Chondrocyte (in vitro differentiated cells): Measurements from ENCODE around the gene KCNQ2. TPM values are rescaled to one million over a fixed set of nuclear protein-coding genes. Genes with fewer than 3 reads are reported as not detected.
A peak's percentile ranks its signal among the peaks of the same experiment; 100 is the strongest.

Experiments
- DNase-seq: peaks from one replicate; pipeline ENCODE4 v3.0.0; 2021; ENCODE audit warnings: mixed read lengths, low spot score
- H3K27ac Mint-ChIP-seq: one replicate; pipeline ENCODE4 v1.8.0; 2021; ENCODE audit warnings: mild to moderate bottlenecking, moderate library complexity, mixed read lengths; ENCODE audit not compliant: unreplicated experiment
- H3K27me3 Mint-ChIP-seq: 2 replicates; pipeline ENCODE4 v1.8.0; 2021; ENCODE audit warnings: low read depth, mixed read lengths
- H3K36me3 Mint-ChIP-seq: 2 replicates; pipeline ENCODE4 v1.8.0; 2021; ENCODE audit warnings: low read depth, mixed read lengths
- H3K4me1 Mint-ChIP-seq: 2 replicates; pipeline ENCODE4 v1.8.0; 2021; ENCODE audit warnings: low read depth, mild to moderate bottlenecking, mixed read lengths
- H3K4me3 Mint-ChIP-seq: one replicate; pipeline ENCODE4 v1.8.0; 2021; ENCODE audit warnings: mild to moderate bottlenecking, moderate library complexity, mixed read lengths; ENCODE audit not compliant: unreplicated experiment
- H3K9me3 Mint-ChIP-seq: 2 replicates; pipeline ENCODE4 v1.8.0; 2021; ENCODE audit warnings: low read depth, mixed read lengths
- long read RNA-seq: library from polyadenylated mRNA; stranded (forward); transcript quantifications from one replicate; pipeline ENCODE4 v2.0.0, GENCODE V29; 2021
- total RNA-seq: library from RNA; stranded (reverse); gene quantifications from 3 replicates; pipeline ENCODE4 v1.2.1, GENCODE V29; 2021
- TF ChIP-seq, protein P1 (sequence below): fragments of 200-600 bp; sonication (generic); IDR thresholded peaks from 2 replicates; pipeline ENCODE4 v1.5.0; 2021; ENCODE audit warnings: antibody characterized with exemption, mild to moderate bottlenecking, moderate library complexity

The KCNQ2 gene
- not detected in 3 replicates for total RNA-seq
- long read RNA-seq = 0 reads

DNA sequence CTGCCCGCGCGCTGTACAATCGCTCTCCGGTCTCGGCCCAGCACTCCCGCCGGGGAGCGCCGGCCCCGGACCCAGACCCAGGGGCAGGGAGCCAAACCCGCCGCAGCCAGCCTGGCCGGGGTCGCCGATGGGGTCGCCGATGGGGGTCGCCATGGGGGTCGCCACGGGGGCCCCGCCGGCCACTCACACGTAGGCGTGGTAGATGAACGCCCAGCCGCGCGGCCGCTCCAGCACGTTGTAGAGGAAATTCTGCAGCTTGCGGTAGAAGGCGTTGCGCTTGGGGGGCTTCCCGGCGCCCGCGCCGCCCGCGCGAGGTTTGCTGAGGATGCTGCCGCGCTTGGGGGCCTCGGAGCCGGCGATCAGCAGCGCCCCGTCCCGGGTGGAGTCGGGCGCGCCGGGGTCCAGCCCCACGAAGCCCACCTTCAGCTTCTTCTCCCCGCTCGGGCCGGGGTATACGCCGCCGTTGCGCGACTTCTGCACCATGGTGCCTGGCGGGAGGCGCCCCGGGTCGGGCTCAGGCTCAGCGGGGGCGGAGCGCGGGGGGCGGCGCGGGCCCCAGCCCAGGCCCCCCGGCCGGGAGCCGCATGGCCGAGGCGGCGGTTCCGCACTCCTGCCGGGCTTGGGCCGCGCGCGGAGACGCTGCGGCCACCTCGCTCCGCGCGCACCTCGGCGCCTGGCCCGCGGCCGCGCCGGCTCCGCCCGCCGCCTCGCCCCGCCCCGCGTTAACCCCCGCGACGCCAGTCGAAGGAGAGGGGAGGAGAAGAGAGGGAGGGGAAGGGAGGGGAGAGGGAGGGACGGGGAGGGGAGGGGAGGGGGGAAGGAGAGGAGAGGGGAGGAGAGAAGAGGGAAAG lies at the start of gene KCNQ2:
Gene KCNQ2, minus strand, starts transcription at position 675 of the 851 bp plus-strand sequence. Its CDS starts 192 bp downstream, at position 483.
- TF ChIP-seq, protein P1, sequence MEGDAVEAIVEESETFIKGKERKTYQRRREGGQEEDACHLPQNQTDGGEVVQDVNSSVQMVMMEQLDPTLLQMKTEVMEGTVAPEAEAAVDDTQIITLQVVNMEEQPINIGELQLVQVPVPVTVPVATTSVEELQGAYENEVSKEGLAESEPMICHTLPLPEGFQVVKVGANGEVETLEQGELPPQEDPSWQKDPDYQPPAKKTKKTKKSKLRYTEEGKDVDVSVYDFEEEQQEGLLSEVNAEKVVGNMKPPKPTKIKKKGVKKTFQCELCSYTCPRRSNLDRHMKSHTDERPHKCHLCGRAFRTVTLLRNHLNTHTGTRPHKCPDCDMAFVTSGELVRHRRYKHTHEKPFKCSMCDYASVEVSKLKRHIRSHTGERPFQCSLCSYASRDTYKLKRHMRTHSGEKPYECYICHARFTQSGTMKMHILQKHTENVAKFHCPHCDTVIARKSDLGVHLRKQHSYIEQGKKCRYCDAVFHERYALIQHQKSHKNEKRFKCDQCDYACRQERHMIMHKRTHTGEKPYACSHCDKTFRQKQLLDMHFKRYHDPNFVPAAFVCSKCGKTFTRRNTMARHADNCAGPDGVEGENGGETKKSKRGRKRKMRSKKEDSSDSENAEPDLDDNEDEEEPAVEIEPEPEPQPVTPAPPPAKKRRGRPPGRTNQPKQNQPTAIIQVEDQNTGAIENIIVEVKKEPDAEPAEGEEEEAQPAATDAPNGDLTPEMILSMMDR = no peak
- DNase-seq = no peak
- H3K4me3 Mint-ChIP-seq = no peak within 1 kb of the TSS
- no peak within 1 kb of the TSS for H3K27ac Mint-ChIP-seq
- no peaks in the 10 kb centered on the region for H3K36me3 Mint-ChIP-seq
- H3K4me1 Mint-ChIP-seq = no peaks in the 10 kb centered on the region
- H3K27me3 Mint-ChIP-seq = peaks cover 35% of the 10 kb centered on the region
- no peaks in the 10 kb centered on the region for H3K9me3 Mint-ChIP-seq

DNA sequence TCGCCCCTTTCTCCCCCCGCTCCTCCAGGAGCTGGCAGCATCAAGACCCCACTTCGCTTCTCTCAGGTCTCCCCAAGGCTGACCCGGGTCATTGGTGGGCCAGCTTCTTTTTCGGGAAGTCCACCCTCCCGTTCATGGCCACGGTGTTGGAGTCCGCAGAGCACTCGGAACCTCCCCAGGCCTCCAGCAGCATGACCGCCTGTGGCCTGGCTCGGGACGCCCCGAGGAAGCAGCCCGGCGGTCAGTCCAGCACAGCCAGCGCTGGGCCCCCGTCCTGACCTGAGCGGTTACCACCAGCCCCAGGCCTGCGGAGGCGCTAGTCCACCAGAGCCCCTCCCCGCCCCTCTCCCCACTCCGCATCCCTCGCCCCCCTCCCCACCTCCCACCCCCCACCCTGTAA lies 49.1 kb upstream of the KCNQ2 start:
- Mint-ChIP-seq H3K4me3 (peak overlapping the region; percentile 90), H3K27me3 (no peaks in the 10 kb centered on the region), H3K4me1 (peaks cover 21% of the 10 kb centered on the region), H3K36me3 (peaks cover 7% of the 10 kb centered on the region), H3K27ac (peak overlapping the region; percentile 54), H3K9me3 (no peaks in the 10 kb centered on the region)
- TF ChIP-seq, protein P1 = no peak
- DNase-seq = no peak

DNA sequence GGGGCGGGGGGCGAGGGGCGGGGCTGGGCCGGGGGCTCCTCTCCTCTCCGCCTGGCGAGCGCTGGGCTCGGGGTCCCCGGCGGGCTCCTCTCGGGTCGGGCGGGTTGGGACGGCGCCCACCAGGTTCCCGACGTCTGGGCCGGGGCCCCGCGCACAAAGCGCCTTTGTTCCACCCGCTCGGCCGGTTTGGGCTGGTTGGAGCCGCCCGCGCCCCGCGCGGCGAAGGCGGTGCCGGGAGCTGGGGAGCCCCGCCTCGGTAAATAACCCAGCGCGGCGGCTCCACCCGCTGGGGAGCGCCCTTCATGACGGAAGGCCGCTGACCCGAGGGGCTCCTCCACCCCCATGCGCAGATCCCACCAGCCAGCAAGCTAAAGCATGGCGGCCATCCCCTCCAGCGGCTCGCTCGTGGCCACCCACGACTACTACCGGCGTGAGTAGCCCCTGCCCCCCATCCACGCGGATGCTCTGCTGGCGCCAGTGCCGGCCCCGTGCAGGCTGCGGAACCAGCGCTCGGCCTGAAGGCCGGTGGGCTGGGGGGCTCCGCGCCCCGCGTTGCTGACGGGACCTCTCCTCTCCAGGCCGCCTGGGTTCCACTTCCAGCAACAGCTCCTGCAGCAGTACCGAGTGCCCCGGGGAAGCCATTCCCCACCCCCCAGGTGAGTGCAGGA lies 48.6 kb upstream of the KCNQ2 start:
- Mint-ChIP-seq H3K9me3 (no peaks in the 10 kb centered on the region), H3K27ac (peak overlapping the region; percentile 54), H3K4me3 (peak overlapping the region; percentile 90), H3K4me1 (peaks cover 21% of the 10 kb centered on the region), H3K36me3 (peaks cover 7% of the 10 kb centered on the region), H3K27me3 (no peaks in the 10 kb centered on the region)
- DNase-seq = no peak
- TF ChIP-seq, protein P1 = peak; percentile 18

DNA sequence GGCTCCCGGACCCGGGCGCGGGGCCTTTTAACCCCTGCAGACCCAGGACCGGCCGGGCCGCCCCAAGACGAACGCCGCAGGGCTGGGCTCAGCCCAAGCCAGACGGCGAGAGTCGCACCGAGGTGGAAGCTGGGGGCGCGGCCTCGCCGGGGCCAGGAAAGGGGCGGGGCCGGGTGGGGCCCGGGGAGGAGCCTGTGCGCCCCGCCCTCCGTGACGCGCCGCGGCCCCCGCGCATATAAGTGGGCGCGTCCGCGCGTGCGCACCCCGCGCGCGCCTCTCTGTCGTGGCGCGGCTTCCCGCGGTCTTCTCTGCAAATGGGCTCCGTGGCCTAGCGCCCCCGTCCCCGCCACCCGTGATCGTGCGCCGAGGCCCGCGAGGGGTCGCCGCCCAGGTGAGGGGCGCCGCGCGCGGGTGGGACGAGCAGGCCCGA lies 48.1 kb upstream of the KCNQ2 start, which contains the start of gene PPDPF:
Gene PPDPF, plus strand, starts transcription at position 262 of the 430 bp plus-strand sequence. CDS start 544 bp downstream, outside the sequence.
- no peaks in the 10 kb centered on the region for H3K9me3 Mint-ChIP-seq
- H3K27ac Mint-ChIP-seq = peak within 1 kb of the TSS; percentile 79
- TF ChIP-seq, protein P1 = no peak
- peaks cover 7% of the 10 kb centered on the region for H3K36me3 Mint-ChIP-seq
- H3K4me3 Mint-ChIP-seq = peak within 1 kb of the TSS; percentile 90
- no peak for DNase-seq
- H3K27me3 Mint-ChIP-seq = no peaks in the 10 kb centered on the region
- H3K4me1 Mint-ChIP-seq = peaks cover 21% of the 10 kb centered on the region
